ENCODE measurements around the gene HMGCS1. TPM values are rescaled to one million over a fixed set of nuclear protein-coding genes. Genes with fewer than 3 reads are reported as not detected.

The HMGCS1 gene
- polyA plus RNA-seq, 1 donor from 2014 or later = 498 TPM

DNA sequence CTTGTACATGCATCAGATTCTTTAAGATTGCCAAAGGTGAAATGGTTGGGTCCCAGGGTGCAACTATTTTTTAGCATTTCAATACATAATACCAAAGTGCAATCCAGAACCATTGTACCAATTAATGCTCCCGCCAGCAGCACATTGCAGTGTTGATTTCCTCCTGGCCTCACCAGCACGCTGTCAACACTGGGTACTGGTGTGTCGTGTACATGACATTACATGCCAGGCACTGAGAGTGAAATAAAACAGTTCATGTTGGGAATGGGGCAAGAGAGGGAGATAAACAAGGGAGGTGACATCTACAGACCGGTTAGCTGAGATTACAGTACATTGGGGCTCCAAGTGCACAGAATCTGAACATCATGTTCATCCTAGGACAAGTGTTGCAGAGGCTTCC, 37.8 kb downstream of the HMGCS1 start:
- H3K27me3 ChIP-seq (ENCODE audit: insufficient read depth, low read depth, low read length) = no peaks in the 10 kb centered on the region
- H3K9me2 ChIP-seq (ENCODE audit: insufficient read depth, low read length) = no peaks in the 10 kb centered on the region
- no peaks in the 10 kb centered on the region for H3K79me2 ChIP-seq (replicated peaks; ENCODE audit: insufficient read depth, low read length)
- H3K4me2 ChIP-seq (ENCODE audit: low read length) = no peak overlapping the region
- H3K27ac ChIP-seq (ENCODE audit: low read length) = no peak overlapping the region
- H3K4me3 ChIP-seq (ENCODE audit: low read length) = no peak overlapping the region
- no peaks in the 10 kb centered on the region for H3K36me3 ChIP-seq (ENCODE audit: insufficient read depth, low read length)
- TF ChIP-seq EP300 (conservative IDR thresholded peaks at IDR 0.05; ENCODE audit: poor library complexity, severe bottlenecking) (no peak), RAD21 (conservative IDR thresholded peaks at IDR 0.05) (no peak), SMC3 (conservative IDR thresholded peaks at IDR 0.05; ENCODE audit: poor library complexity) (no peak), POLR2AphosphoS5 (IDR thresholded peaks at IDR 0.05) (no peak), EZH2 (IDR thresholded peaks at IDR 0.05; ENCODE audit: borderline replicate concordance, insufficient read depth, low read length, poor library complexity, severe bottlenecking) (no peak), TAF1 (IDR thresholded peaks at IDR 0.05; ENCODE audit: low read depth) (no peak), CTCF (IDR thresholded peaks at IDR 0.05; ENCODE audit: poor library complexity, severe bottlenecking) (no peak), MXI1 (conservative IDR thresholded peaks at IDR 0.05; ENCODE audit: poor library complexity, severe bottlenecking) (no peak)
- TF ChIP-seq, protein P1, sequence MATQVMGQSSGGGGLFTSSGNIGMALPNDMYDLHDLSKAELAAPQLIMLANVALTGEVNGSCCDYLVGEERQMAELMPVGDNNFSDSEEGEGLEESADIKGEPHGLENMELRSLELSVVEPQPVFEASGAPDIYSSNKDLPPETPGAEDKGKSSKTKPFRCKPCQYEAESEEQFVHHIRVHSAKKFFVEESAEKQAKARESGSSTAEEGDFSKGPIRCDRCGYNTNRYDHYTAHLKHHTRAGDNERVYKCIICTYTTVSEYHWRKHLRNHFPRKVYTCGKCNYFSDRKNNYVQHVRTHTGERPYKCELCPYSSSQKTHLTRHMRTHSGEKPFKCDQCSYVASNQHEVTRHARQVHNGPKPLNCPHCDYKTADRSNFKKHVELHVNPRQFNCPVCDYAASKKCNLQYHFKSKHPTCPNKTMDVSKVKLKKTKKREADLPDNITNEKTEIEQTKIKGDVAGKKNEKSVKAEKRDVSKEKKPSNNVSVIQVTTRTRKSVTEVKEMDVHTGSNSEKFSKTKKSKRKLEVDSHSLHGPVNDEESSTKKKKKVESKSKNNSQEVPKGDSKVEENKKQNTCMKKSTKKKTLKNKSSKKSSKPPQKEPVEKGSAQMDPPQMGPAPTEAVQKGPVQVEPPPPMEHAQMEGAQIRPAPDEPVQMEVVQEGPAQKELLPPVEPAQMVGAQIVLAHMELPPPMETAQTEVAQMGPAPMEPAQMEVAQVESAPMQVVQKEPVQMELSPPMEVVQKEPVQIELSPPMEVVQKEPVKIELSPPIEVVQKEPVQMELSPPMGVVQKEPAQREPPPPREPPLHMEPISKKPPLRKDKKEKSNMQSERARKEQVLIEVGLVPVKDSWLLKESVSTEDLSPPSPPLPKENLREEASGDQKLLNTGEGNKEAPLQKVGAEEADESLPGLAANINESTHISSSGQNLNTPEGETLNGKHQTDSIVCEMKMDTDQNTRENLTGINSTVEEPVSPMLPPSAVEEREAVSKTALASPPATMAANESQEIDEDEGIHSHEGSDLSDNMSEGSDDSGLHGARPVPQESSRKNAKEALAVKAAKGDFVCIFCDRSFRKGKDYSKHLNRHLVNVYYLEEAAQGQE (IDR thresholded peaks at IDR 0.05; ENCODE audit: borderline replicate concordance) = no peak
- H3K9me3 ChIP-seq (ENCODE audit: low read length) = no peaks in the 10 kb centered on the region
- H4K20me1 ChIP-seq (ENCODE audit: insufficient read depth) = no peaks in the 10 kb centered on the region
- H3K9ac ChIP-seq (ENCODE audit: low read length) = no peak overlapping the region
- H2AFZ ChIP-seq (ENCODE audit: low read depth, low read length) = no peak overlapping the region
- no peaks in the 10 kb centered on the region for H3F3A ChIP-seq (ENCODE audit: insufficient read depth, low read length, poor library complexity, severe bottlenecking)

DNA sequence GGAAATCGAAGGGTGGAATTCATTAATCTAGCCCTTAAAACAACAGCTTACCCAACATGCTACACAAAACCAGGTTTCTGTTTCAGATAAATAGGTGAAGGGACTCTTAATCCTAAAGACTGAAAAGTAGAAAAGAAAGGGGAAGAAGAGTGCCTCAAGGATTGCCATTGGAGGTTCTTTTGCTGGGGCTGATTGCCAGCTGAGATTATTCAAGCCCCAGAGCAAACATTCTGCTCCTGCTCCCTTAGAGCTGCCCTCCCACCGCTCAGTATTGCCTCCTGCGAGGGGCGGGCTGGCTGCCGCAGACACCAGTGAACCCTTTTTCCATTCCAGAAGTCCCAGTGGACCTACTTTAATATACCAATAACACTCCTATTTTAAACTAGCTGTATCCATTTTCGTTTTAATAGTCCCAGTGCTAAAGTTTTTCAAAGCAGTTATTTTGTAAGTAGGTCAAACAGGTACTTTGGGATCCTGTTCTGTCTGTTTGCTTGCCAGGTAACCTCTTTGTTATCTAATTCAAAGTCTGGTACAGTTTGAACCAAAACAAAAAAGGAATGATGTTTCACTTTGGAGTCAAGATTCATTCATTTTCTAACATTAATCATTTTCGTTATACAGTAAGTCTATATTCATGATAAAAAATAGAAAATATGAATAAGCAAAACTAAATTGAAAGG, 38.6 kb downstream of the HMGCS1 start:
- H3K9ac ChIP-seq (ENCODE audit: low read length) = no peak overlapping the region
- H2AFZ ChIP-seq (ENCODE audit: low read depth, low read length) = no peak overlapping the region
- H3K36me3 ChIP-seq (ENCODE audit: insufficient read depth, low read length) = no peaks in the 10 kb centered on the region
- no peaks in the 10 kb centered on the region for H3K79me2 ChIP-seq (replicated peaks; ENCODE audit: insufficient read depth, low read length)
- H3K4me2 ChIP-seq (ENCODE audit: low read length) = no peak overlapping the region
- H3F3A ChIP-seq (ENCODE audit: insufficient read depth, low read length, poor library complexity, severe bottlenecking) = no peaks in the 10 kb centered on the region
- no peak for TF ChIP-seq CTCF (IDR thresholded peaks at IDR 0.05; ENCODE audit: poor library complexity, severe bottlenecking)
- TF ChIP-seq MXI1 (conservative IDR thresholded peaks at IDR 0.05; ENCODE audit: poor library complexity, severe bottlenecking) = no peak
- no peak for TF ChIP-seq TAF1 (IDR thresholded peaks at IDR 0.05; ENCODE audit: low read depth)
- TF ChIP-seq RAD21 (conservative IDR thresholded peaks at IDR 0.05) = no peak
- no peak for TF ChIP-seq EP300 (conservative IDR thresholded peaks at IDR 0.05; ENCODE audit: poor library complexity, severe bottlenecking)
- TF ChIP-seq, protein P1 (IDR thresholded peaks at IDR 0.05; ENCODE audit: borderline replicate concordance) = no peak
- no peak for TF ChIP-seq EZH2 (IDR thresholded peaks at IDR 0.05; ENCODE audit: borderline replicate concordance, insufficient read depth, low read length, poor library complexity, severe bottlenecking)
- no peak for TF ChIP-seq SMC3 (conservative IDR thresholded peaks at IDR 0.05; ENCODE audit: poor library complexity)
- TF ChIP-seq POLR2AphosphoS5 (IDR thresholded peaks at IDR 0.05) = no peak
- no peaks in the 10 kb centered on the region for H3K9me3 ChIP-seq (ENCODE audit: low read length)
- no peak overlapping the region for H3K4me3 ChIP-seq (ENCODE audit: low read length)
- no peaks in the 10 kb centered on the region for H3K9me2 ChIP-seq (ENCODE audit: insufficient read depth, low read length)
- no peaks in the 10 kb centered on the region for H4K20me1 ChIP-seq (ENCODE audit: insufficient read depth)
- H3K27ac ChIP-seq (ENCODE audit: low read length) = no peak overlapping the region
- no peaks in the 10 kb centered on the region for H3K27me3 ChIP-seq (ENCODE audit: insufficient read depth, low read depth, low read length)

Measured in neural cell (in vitro differentiated cells).